HepG2 (cell line): ENCODE results near the gene DSCAM. TPM values are rescaled to one million over a fixed set of nuclear protein-coding genes. Genes with fewer than 3 reads are reported as not detected.

ENCODE experiments used
- ATAC-seq: fragments of 200-7000 bp; cut with Tn5 transposase; 3 replicates; pipeline ENCODE4 v1.9.1; 2020; ENCODE audit warnings: mild to moderate bottlenecking, moderate library complexity
- BruUV-seq: library from RNA; stranded (reverse); fragments of 400-500 nt; replicated peaks from 2 replicates; lab custom pipeline; 2021; lab: Mats Ljungman, UMichigan
- CTCF ChIA-PET: fragments of 300-600 bp; formaldehyde crosslinking; extraction: SDS; loops from one replicate; lab custom pipeline; 2021; ENCODE audit warnings: low total read pairs, inconsistent platforms, low intra/inter-chr PET ratio; lab: Yijun Ruan, JAX
- POLR2A ChIA-PET: fragments of 350-600 bp; sonication (Branson Sonifier 250); formaldehyde crosslinking; loops from one replicate; lab custom pipeline; 2020; ENCODE audit warnings: antibody characterized with exemption, inconsistent platforms; lab: Yijun Ruan, JAX
- DNase-seq: peaks from one replicate; pipeline ENCODE4 v3.0.0-alpha.2; 2015; ENCODE audit warnings: low spot score
- FAIRE-seq: peaks from 3 replicates; lab custom pipeline; 2011; peaks lifted over from hg19 to GRCh38; lab: Jason Lieb, UNC
- H2AFZ ChIP-seq: one replicate; pipeline ENCODE4 v1.6.1; 2011; ENCODE audit warnings: low read length, inconsistent platforms
- H3K27ac ChIP-seq: fragments of 300-600 bp; 3 replicates; pipeline ENCODE4 v1.8.0; 2011; ENCODE audit warnings: mixed run types, mild to moderate bottlenecking, mixed read lengths, low read length, inconsistent platforms; ENCODE audit not compliant: insufficient read depth; ENCODE audit errors: extremely low read length
- H3K27me3 ChIP-seq, 2 experiments: fragments of 200-600 bp in 1 of 2; 2 replicates in 1 of 2; 3 replicates in 1 of 2; pipeline versions ENCODE4 v1.6.0 to v1.8.0; 2011; ENCODE audit warnings: low read length in 2 of 2, mild to moderate bottlenecking in 2 of 2, moderate library complexity in 2 of 2, inconsistent platforms in 1 of 2; ENCODE audit not compliant: insufficient read depth in 2 of 2, control insufficient read depth in 1 of 2
- H3K36me3 ChIP-seq, 2 experiments: fragments of 200-600 bp in 1 of 2; replicated peaks in 1 of 2; 2 replicates in 1 of 2; 3 replicates in 1 of 2; pipeline versions ENCODE4 v1.5.1 to v1.8.0; 2011; ENCODE audit warnings: low read length in 2 of 2, inconsistent platforms in 1 of 2; ENCODE audit not compliant: insufficient read depth in 2 of 2, control insufficient read depth in 1 of 2
- H3K4me1 ChIP-seq: 2 replicates; pipeline ENCODE4 v1.5.1; 2012; ENCODE audit warnings: low read length, inconsistent platforms; ENCODE audit not compliant: insufficient read depth
- H3K4me2 ChIP-seq: 2 replicates; pipeline ENCODE4 v1.6.0; 2011; ENCODE audit warnings: low read depth, low read length, inconsistent platforms
- H3K4me3 ChIP-seq, 3 experiments: fragments of 200-600 bp in 1 of 3; sonication (generic), shearing (Covaris generic) in 1 of 3; replicated peaks in 1 of 3; 2 replicates each; pipeline ENCODE4 v1.5.1; 2011 to 2016; ENCODE audit warnings: low read length in 3 of 3, inconsistent platforms in 2 of 3, low read depth in 2 of 3, mild to moderate bottlenecking in 2 of 3, control low read depth in 1 of 3, mixed read lengths in 1 of 3; ENCODE audit not compliant: insufficient read depth in 1 of 3
- H3K79me2 ChIP-seq: one replicate; pipeline ENCODE4 v1.6.1; 2011; ENCODE audit warnings: low read length, inconsistent platforms; ENCODE audit not compliant: insufficient read depth
- H3K9ac ChIP-seq: 2 replicates; pipeline ENCODE4 v1.6.0; 2011; ENCODE audit warnings: mild to moderate bottlenecking, low read depth, low read length, inconsistent platforms; ENCODE audit not compliant: insufficient read depth
- H3K9me3 ChIP-seq: 2 replicates; pipeline ENCODE4 v1.5.1; 2012; ENCODE audit warnings: mild to moderate bottlenecking, low read length
- H4K20me1 ChIP-seq: 2 replicates; pipeline ENCODE4 v1.6.0; 2011; ENCODE audit warnings: inconsistent platforms, mild to moderate bottlenecking, low read length, moderate library complexity; ENCODE audit not compliant: insufficient read depth
- CC2D1A ChIP-seq: sonication (generic); formaldehyde crosslinking; IDR thresholded peaks from 2 replicates; pipeline ENCODE4 v1.8.1; 2023; ENCODE audit warnings: mild to moderate bottlenecking, missing genetic modification reagents
- CREM ChIP-seq, 2 experiments: sonication (generic) in 1 of 2; formaldehyde crosslinking in 1 of 2; IDR thresholded peaks; 2 replicates each; pipeline versions ENCODE4 v1.4.0 to v1.6.1; 2016 to 2020; ENCODE audit warnings: antibody characterized with exemption in 1 of 2, mild to moderate bottlenecking in 1 of 2, missing genetic modification reagents in 1 of 2
- DMTF1 ChIP-seq: sonication (generic); formaldehyde crosslinking; IDR thresholded peaks from 2 replicates; pipeline ENCODE4 v1.4.0; 2020; ENCODE audit warnings: mild to moderate bottlenecking, missing genetic modification reagents
- EHMT2 ChIP-seq: fragments of 200-600 bp; sonication (generic); IDR thresholded peaks from 2 replicates; pipeline ENCODE4 v1.7.0; 2017; ENCODE audit warnings: antibody characterized with exemption, low read depth, low read length, borderline replicate concordance
- FOXJ3 ChIP-seq: sonication (generic); formaldehyde crosslinking; IDR thresholded peaks from 2 replicates; pipeline ENCODE4 v1.4.0; 2020; ENCODE audit warnings: missing genetic modification reagents, mild to moderate bottlenecking, borderline replicate concordance
- GABPB1 ChIP-seq: IDR thresholded peaks from 2 replicates; pipeline ENCODE4 v1.6.1; 2016; ENCODE audit warnings: mild to moderate bottlenecking, missing genetic modification reagents, moderate library complexity, missing compliant biosample characterization
- HNRNPK ChIP-seq: fragments of 200-400 bp; formaldehyde crosslinking; IDR thresholded peaks from 2 replicates; pipeline ENCODE4 v1.6.1; 2018; ENCODE audit warnings: low read length, low read depth, moderate library complexity, mild to moderate bottlenecking; ENCODE audit not compliant: poor library complexity, severe bottlenecking
- MIER3 ChIP-seq: IDR thresholded peaks from 2 replicates; pipeline ENCODE4 v1.6.1; 2016; ENCODE audit warnings: missing compliant biosample characterization, borderline replicate concordance
- MNT ChIP-seq: fragments of 450-650 bp; IDR thresholded peaks from 2 replicates; pipeline ENCODE4 v1.6.1; 2016
- MXD4 ChIP-seq: IDR thresholded peaks from 2 replicates; pipeline ENCODE4 v1.6.1; 2016; ENCODE audit warnings: mild to moderate bottlenecking, missing biosample characterization, missing genetic modification reagents
- NFKBIZ ChIP-seq: IDR thresholded peaks from 2 replicates; pipeline ENCODE4 v1.6.1; 2018; ENCODE audit warnings: missing genetic modification reagents, missing compliant biosample characterization
- RAD51 ChIP-seq: fragments of 450-650 bp; IDR thresholded peaks from 2 replicates; pipeline ENCODE4 v1.6.1; 2016; ENCODE audit warnings: borderline replicate concordance
- SRSF9 ChIP-seq: fragments of 200-400 bp; formaldehyde crosslinking; IDR thresholded peaks from 2 replicates; pipeline ENCODE4 v1.6.1; 2018; ENCODE audit warnings: borderline replicate concordance, mild to moderate bottlenecking, low read depth, low read length; ENCODE audit not compliant: insufficient read depth, poor library complexity, severe bottlenecking
- TP53 ChIP-seq: sonication (generic); formaldehyde crosslinking; conservative IDR thresholded peaks from 2 replicates; pipeline ENCODE4 v1.4.0; 2020; ENCODE audit warnings: missing genetic modification reagents
- YEATS4 ChIP-seq: sonication (generic); formaldehyde crosslinking; IDR thresholded peaks from 2 replicates; pipeline ENCODE4 v1.4.0; 2020; ENCODE audit warnings: missing genetic modification reagents, borderline replicate concordance
- ZNF292 ChIP-seq: sonication (generic); formaldehyde crosslinking; IDR thresholded peaks from 2 replicates; pipeline ENCODE4 v1.8.1; 2022; ENCODE audit warnings: mild to moderate bottlenecking, low read depth, missing genetic modification reagents, borderline replicate concordance
- ZNF367 ChIP-seq: sonication (generic); formaldehyde crosslinking; IDR thresholded peaks from 2 replicates; pipeline ENCODE4 v1.4.0; 2020; ENCODE audit warnings: missing genetic modification reagents, borderline replicate concordance
- ZNF549 ChIP-seq: sonication (generic); formaldehyde crosslinking; IDR thresholded peaks from 2 replicates; pipeline ENCODE4 v1.5.0; 2020; ENCODE audit warnings: missing genetic modification reagents
- ZNF556 ChIP-seq: sonication (generic); formaldehyde crosslinking; IDR thresholded peaks from 2 replicates; pipeline ENCODE4 v1.4.0; 2020; ENCODE audit warnings: mild to moderate bottlenecking, missing genetic modification reagents, borderline replicate concordance
- ZNF747 ChIP-seq: sonication (generic); formaldehyde crosslinking; IDR thresholded peaks from 2 replicates; pipeline ENCODE4 v1.8.1; 2023; ENCODE audit warnings: missing genetic modification reagents, mild to moderate bottlenecking, borderline replicate concordance
- WGBS: methylation state at CpG from one replicate; pipeline ENCODE4 v1.1.6; 2017; ENCODE audit warnings: low lambda C conversion rate; 5-methylcytosine and 5-hydroxymethylcytosine counted together
- in situ Hi-C: cut with HindIII; loops from 2 replicates; pipeline ENCODE4 v1.10.0; 2017; ENCODE audit warnings: low pct_unique_long_range_greater_than_20kb; ENCODE audit not compliant: extremely low pct_ligation_motif_present
- intact Hi-C: fragments of 100-400 bp; cut with micrococcal nuclease; formaldehyde crosslinking; loops from one replicate; pipeline ENCODE4 v1.10.0; 2022; ENCODE audit not compliant: unreplicated experiment
- polyA plus RNA-seq, 8 experiments: library from polyadenylated mRNA; depleted of rRNA in 3 of 8; stranded (reverse) in 7 of 8; unstranded in 1 of 8; fragments of >200 nt; fragmentation: Illumina TruSeq in 4 of 8; extraction: Trizol in 4 of 8; gene quantifications; 2 replicates each; pipeline versions ENCODE4 v1.2.1 to v1.2.3, GENCODE V29; 2011 to 2016; ENCODE audit warnings: low read depth in 4 of 8, missing spikeins in 1 of 8, mixed read lengths in 1 of 8; ENCODE audit not compliant: insufficient read depth in 1 of 8
- total RNA-seq, 5 experiments: library from RNA; depleted of rRNA; stranded (reverse); fragments of >200 nt; fragmentation: Illumina TruSeq; extraction: Trizol; gene quantifications; 2 replicates each; pipeline ENCODE4 v1.2.3, GENCODE V29; 2016; ENCODE audit warnings: low read depth in 1 of 5

Gene DSCAM
- total and polyA plus RNA-seq, 2 of the 13 experiments (the other 11 are each of a cell fraction or from before 2014, with no cell fraction given), result not detected

GRCh38 chr21:40395732-40396131 is 451.2 kb downstream of the DSCAM start:
- in situ Hi-C loops (no loop called here), intact Hi-C loops (no loop called here)
- Histone ChIP-seq H3K36me3 (no peaks in the 10 kb centered on the region), H3K4me2 (no peak overlapping the region), H3K9me3 (peaks cover 82% of the 10 kb centered on the region), H4K20me1 (no peaks in the 10 kb centered on the region), H2AFZ (no peak overlapping the region), H3K9ac (no peak overlapping the region), H3K79me2 (no peaks in the 10 kb centered on the region), H3K27me3 (no peaks in the 10 kb centered on the region), H3K4me3 (no peak overlapping the region), H3K27ac (no peak overlapping the region), H3K4me1 (no peaks in the 10 kb centered on the region)
- ATAC-seq (no peak), FAIRE-seq (no peak), DNase-seq (no peak)
- 4% methylated on average over 7 of the region's 7 CpGs for whole genome bisulfite sequencing
- CTCF ChIA-PET, result no interaction called here
- BruUV-seq, result no TSS peak
- TF ChIP-seq TP53 (CRISPR knock-in tag) (no peak), MIER3 (CRISPR knock-in tag) (no peak), GABPB1 (CRISPR knock-in tag) (no peak), SRSF9 (no peak), ZNF292 (CRISPR knock-in tag) (no peak), CC2D1A (no peak), ZNF549 (CRISPR knock-in tag) (no peak), ZNF556 (CRISPR knock-in tag) (no peak), NFKBIZ (CRISPR knock-in tag) (no peak), HNRNPK (no peak), EHMT2 (no peak), CREM (IDR thresholded peaks at IDR 0.05) (no peak), CREM (CRISPR knock-in tag; IDR thresholded peaks at IDR 0.05) (no peak), YEATS4 (CRISPR knock-in tag) (no peak), DMTF1 (CRISPR knock-in tag) (no peak), FOXJ3 (no peak), MXD4 (CRISPR knock-in tag) (no peak), ZNF747 (no peak), RAD51 (no peak), ZNF367 (no peak), MNT (no peak)
- POLR2A ChIA-PET, result no interaction called here
